Hematopoietic multipotent progenitor cell treated with erythropoietin and hydrocortisone succinate and interleukin-3 and kit ligand, for 15 days (in vitro differentiated cells): Measurements from ENCODE around the gene SPAG9.

Experiments used
- DNase-seq: peaks from one replicate; pipeline ENCODE4 v3.0.0-alpha.2; 2015; ENCODE audit warnings: low spot score

SPAG9 gene, protein sequence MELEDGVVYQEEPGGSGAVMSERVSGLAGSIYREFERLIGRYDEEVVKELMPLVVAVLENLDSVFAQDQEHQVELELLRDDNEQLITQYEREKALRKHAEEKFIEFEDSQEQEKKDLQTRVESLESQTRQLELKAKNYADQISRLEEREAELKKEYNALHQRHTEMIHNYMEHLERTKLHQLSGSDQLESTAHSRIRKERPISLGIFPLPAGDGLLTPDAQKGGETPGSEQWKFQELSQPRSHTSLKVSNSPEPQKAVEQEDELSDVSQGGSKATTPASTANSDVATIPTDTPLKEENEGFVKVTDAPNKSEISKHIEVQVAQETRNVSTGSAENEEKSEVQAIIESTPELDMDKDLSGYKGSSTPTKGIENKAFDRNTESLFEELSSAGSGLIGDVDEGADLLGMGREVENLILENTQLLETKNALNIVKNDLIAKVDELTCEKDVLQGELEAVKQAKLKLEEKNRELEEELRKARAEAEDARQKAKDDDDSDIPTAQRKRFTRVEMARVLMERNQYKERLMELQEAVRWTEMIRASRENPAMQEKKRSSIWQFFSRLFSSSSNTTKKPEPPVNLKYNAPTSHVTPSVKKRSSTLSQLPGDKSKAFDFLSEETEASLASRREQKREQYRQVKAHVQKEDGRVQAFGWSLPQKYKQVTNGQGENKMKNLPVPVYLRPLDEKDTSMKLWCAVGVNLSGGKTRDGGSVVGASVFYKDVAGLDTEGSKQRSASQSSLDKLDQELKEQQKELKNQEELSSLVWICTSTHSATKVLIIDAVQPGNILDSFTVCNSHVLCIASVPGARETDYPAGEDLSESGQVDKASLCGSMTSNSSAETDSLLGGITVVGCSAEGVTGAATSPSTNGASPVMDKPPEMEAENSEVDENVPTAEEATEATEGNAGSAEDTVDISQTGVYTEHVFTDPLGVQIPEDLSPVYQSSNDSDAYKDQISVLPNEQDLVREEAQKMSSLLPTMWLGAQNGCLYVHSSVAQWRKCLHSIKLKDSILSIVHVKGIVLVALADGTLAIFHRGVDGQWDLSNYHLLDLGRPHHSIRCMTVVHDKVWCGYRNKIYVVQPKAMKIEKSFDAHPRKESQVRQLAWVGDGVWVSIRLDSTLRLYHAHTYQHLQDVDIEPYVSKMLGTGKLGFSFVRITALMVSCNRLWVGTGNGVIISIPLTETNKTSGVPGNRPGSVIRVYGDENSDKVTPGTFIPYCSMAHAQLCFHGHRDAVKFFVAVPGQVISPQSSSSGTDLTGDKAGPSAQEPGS (N-terminal part only)

DNA sequence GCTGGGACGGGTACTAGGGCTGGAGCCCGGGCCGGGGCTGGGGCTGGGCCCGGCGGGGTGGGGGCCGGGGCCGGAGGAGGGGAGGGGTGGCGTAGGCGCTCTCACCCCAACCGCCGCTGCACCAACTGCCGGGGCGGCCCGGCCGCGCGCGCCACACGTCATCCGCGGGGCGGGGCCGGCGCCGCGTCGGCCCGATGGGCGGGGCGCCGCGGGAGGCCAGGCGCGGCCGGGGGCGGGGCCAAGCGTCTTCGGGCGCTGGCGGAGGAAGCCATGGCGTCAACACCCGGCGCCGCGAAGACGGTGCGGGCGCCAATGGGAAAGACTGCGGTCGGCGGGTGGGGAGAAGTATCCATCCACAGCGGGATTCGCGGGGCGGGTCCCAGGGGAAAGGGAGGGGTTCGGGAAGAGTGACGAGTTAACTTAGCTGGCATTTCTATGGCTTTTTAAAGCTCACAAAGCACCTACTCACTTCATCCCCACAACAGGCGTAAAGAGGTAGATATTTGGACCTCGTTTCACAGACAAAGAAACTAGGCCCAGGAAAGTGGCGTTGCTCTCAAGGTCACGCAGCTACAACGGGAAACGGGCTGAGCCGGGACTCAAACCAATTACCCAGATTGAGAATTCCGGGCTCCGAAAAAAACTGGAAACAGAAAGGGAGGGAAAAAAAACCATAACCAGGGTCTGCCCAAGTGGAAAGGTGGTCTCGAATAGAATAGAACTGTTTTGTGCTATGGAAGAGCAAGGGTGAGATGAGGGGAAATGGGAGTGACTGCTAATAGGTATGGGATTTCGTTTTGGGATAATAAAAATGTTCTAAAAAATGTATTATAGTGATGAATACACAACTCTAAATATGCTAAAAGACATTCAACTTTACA, at the start of gene SPAG9:
Gene SPAG9, minus strand, starts transcription at position 130 of the 881 bp plus-strand sequence. CDS start 212 bp downstream, outside the sequence.
- peak; percentile 94 for DNase-seq

DNA sequence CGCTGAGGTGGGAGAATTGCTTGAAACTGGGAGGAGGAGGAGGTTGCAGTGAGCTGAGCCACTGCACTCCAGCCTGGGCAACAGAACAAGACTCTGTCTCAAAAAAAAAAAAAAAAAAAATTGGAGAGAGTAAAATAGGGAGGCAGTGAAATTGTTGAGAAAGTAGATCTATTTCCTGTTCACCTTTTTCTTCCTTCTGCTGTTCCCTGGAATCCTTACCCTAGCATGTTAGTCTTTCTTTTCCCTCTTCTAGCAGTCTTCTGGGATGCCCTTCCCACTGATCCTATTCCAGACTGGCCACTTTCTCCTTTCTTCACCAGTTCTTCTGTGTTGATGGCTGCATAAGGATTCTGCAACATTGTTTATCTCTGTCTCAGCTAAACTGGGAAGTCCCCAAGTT, 48.7 kb upstream of the SPAG9 start:
- no peak for DNase-seq

DNA sequence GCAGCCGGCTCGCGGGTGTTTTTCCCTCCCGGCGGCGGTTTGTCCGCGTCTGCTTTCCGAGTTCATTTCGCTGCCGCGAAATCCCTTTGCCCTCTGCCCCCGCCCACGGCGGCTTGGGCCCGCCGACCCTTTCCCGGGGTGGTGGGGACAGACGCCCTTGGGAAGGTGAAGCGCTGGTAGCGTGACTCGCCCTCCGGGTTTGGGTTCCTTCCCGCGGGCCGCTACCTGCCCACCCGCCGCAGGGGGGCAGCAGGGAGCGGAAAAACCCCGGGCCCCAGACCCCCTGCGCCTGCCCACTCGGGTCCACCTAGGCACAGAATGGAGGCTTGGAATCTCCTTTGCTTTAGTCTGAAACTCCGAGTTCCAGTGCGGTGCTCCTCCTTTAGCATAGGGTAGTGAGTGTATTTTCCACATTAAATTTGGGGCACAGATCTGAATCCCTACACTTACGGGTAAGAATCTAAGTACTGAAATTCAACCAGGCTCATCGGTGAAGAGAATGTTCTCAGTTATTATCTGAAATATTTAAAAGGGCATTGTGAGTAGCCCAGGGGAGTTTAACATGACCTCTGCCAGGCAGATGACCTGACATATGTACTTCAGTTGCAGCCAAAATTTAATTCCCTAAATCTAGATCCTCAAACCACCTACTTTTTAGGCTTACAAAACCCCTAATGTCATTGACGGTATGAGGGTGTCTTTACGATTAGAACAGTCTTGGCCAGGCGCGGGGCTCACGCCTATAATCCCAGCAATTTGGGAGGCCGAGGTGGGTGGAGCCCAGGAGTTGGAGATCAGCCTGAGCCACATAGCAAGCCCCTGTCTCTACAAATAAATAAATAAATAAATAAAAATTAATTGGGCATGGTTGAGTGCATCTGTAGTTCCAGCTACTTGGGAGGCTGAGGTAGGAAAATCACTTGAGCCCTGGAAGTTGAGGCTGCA, 46.6 kb upstream of the SPAG9 start:
- peak; percentile 47 for DNase-seq

DNA sequence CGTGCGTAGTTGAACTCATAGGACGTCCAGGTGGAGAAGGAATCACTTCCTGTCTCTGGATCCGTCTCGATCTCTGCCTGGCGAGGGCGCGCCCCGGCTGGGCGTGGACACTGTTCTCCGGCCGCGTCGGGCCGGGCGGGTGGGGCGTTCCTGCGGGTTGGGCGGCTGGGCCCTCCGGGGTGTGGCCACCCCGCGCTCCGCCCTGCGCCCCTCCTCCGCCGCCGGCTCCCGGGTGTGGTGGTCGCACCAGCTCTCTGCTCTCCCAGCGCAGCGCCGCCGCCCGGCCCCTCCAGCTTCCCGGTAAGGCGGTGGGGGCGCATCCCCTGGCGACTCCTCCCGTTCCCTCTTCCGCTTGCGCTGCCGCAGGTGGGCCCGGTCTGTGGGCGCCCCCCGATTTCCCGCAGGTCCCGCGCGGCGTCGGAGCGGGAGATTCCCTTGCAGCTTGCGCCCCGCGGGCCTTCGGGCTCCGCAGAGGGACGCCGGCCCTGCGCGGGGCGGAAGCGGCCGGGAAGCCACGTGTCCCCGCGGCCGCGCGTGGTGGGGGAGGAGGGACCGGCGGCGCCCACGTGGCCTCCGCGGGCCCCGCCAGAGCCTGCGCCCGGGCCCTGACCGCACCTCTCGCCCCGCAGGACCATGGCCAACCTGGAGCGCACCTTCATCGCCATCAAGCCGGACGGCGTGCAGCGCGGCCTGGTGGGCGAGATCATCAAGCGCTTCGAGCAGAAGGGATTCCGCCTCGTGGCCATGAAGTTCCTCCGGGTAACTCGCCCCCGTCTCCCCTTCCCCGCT, 45.7 kb upstream of the SPAG9 start, which contains the start of gene NME2:
Gene NME2, plus strand, starts transcription at position 214 of the 789 bp plus-strand sequence. Its CDS starts 420 bp downstream, at position 634.
- DNase-seq = peak; percentile 79

DNA sequence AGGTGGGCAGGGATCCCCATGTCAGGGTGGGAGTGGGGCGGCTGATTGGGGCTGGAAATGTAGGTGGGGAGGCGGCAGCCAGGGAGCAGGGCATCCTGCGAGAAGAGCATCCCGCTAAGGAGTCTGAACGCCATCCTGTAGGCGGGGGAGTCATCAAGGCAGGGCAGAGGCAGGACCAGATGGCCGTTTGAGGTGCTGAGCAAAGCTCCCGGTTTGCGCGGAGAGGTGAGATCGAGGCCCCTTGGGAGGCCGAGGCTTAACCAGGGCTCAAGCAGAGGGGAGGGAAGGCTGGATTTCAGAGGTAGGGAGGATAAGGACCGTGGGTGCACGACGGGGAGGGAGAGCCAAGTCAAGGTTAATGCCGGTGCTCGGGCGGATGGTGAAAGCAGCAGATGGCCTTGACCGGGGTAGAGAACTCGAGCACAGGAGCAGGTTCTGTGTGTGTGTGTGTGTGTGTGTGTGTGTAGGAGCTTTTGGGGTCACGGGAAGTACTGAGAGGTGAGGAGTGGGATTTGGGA, 45.1 kb upstream of the SPAG9 start:
- DNase-seq = no peak

DNA sequence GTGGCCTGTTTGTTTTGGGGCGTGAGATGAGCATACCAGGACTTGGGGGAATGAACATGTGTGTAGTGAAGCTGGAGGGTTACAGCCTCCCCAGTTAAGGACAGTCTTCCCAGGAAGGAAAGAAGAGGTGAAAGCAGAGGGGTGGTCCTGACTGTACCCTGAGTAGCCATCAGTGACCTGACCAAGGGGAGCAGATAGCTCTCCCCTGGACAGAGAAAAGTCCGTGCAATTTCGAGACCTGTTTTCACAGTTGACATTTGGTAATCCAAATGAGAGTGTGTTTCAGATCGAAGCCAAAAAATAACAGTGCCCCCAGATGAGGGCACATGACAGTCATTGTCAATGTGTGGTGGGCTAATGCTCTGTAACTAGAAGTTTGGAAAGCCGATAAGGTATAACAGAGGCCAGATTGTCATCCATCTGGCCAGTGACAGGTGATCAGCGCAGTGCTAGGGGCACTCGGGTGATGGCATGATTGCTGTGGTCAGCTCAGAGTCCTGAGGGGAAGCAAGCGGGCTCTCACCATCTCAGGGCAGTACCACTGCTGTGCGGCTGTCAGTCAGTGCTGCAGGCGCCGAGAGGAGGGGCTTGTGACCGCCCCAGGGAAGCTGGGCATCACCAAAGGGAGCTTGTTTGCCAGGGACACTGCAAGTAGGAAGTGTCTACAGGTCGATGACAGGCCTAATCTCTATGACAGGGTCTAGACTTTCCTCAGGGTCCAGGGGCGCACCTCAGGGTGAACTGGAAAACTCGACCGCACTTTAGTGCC, 44.4 kb upstream of the SPAG9 start:
- DNase-seq = no peak

DNA sequence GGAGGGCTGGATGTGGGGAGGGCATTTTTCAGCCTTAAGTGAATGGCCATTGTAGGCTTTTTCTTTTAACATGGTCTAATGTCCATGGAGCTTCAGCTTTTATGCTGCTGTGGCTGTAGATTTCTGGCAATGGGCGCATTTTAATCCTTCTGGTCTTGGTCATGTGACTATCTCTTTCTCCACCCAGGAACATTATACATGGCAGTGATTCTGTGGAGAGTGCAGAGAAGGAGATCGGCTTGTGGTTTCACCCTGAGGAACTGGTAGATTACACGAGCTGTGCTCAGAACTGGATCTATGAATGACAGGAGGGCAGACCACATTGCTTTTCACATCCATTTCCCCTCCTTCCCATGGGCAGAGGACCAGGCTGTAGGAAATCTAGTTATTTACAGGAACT, 40.9 kb upstream of the SPAG9 start:
- no peak for DNase-seq

DNA sequence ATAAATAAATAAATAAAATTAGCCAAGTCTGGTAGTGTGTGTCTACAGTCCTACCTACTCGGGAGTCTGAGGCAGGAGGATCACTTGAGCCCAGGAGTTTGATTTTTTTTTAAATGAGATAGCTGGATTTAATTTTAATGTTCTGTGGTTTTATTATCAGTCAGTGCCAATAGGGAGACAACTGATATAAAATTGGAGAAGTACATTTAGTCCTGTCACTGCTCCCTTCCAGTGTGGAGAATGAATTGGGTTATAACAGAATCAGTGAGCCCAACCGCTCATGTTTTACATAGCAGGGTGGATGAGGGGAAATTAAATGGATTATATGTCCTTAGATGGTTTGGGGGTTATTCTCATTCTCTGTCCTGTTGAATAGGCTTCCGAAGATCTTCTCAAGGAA, 38.9 kb upstream of the SPAG9 start:
- no peak for DNase-seq

DNA sequence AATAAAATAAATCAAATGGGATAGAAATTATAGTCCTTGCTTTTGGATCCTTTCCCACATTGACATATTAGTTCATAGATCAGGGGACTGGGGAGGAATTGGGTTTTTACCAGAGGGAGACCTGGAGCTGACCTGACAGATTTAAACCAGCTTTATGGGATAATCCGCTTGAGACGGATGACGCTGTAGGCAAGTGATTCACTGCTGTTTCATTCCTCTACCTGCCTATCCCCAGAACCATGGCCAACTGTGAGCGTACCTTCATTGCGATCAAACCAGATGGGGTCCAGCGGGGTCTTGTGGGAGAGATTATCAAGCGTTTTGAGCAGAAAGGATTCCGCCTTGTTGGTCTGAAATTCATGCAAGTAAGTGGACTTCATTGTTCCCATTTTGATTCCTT, 34.7 kb upstream of the SPAG9 start:
- no peak for DNase-seq

DNA sequence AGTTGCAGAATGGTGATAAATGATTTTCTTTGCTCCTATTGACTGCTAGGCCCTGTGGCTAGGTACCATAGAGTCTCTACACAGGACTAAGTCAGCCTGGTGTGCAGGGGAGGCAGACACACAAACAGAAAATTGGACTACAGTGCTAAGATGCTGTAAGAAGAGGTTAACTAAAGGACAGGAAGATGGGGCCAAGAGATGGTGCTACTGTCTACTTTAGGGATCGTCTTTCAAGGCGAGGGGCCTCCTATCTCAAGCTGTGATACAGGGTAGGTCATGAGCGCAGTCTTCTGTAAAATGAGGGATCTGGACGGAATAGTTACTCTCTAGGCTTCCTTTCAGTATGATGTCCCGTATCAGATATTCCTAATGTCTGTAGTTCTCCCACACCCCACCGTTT, 33.5 kb upstream of the SPAG9 start:
- no peak for DNase-seq

DNA sequence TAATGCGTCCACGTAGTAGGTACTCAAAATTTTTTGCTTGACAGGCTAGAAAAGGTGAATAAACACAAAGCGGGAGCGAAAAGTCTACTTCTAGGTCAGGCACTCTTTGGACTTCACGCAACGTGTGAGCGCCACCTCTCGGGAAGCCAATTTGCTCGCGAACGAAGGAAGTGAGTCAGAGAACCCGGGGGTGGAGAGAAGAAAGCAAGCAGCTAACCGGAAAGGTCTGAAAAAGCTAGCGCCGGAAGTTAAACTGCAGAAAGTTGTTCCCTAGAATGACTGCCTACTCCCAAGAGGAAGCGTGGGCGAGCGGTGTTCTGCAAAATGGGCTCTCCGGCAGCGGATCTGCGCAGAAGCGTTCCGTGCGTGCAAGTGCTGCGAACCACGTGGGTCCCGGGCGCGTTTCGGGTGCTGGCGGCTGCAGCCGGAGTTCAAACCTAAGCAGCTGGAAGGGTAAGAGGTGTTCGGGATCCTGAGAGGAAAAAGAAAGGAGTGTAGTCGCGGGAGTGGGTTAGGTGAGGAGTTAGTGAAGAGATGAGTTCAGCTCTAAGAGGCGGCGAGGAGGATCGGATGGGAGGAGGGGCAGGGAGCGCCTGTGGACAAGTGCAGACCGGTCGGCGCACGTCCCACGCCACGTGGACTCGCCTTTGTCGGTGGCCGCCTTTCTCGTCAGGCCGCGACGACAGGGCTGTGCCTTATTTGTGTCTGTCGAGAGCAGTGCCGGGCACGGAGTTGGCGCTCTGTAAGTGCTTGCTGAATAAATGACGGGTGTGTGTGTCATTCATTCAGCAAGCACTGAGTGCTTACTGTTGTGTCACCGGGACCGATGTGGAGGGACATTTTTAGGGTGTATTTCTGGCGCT, 32.8 kb upstream of the SPAG9 start, which contains the start of gene NME1:
Gene NME1, plus strand, starts transcription at position 350 of the 863 bp plus-strand sequence. CDS start 2,096 bp downstream, outside the sequence.
- DNase-seq = peak; percentile 98

DNA sequence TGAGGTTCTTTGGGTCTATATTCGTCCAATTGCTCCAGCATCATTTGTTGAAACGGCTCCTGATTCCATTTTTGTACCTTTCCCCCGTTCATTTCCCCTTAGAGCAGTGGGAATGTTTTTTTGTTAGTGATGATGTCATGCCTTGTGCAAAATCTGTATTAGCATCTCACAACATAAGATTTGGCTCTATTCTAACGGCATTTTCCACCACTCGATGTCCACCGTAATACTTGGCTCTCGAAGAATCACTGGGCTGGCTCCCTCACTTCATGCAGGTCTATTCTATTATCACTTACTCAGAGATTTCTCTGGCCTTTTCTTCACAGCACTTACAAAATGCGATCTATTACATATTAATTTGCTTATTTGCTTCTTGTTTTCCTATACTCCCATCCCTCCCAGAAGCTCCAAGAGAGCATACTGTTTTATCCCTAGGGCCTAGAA, 32.1 kb upstream of the SPAG9 start:
- no peak for DNase-seq

DNA sequence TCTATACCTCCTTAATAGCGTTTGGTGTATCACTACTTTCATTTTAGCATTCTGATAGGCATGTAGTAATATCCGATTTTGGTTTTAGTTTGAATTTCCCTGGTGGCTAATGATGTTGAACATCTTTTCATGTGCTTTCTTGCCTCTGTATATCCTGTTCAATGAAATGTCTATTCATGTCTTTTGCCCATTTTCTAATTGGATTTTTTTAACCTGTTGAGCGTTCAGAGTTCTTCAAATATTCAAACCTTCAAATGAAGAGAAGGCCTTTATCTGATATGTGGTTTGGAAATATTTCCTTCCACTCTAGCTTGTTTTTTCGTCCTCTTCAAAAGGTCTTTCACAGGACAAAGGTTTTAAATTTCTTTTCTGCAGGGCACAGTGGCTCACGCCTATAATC, 30.3 kb upstream of the SPAG9 start:
- no peak for DNase-seq

DNA sequence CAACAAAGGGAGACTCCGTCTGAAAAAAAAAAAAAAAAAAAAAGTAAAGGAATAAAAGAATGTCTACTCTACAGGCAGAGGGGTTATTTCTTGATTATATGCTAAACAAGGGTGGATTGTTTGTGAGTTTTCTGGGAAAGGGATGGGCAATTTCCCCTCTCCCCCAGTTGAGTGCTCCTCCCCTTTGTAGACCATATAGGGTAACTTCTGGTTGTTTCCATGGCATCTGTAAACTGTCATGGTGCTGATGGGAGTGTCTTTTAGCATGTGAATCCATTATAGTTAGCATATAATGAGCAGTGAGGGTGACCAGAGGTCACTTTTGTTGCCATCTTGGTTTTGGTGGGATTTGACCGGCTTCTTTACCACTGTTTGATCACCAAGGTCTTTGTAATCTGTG, 28.5 kb upstream of the SPAG9 start:
- no peak for DNase-seq

DNA sequence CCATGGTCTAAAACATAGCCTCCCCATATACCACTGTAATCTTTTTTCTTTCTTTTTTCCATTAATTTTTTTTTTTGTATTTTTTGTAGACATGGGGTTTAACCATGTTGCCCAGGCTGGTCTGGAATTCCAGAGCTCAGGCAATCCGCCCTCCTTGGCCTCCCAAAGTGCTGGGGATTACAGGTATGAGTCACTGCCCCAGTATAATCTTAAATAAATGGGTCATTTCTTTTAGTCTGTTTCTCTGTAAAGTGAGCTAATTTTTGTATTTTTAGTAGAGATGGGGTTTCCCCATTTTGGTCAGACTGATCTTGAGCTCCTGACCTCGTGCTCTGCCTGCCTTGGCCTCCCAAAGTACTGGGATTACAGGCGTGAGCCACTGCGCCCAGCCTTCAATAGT, 27.0 kb upstream of the SPAG9 start:
- DNase-seq = no peak

DNA sequence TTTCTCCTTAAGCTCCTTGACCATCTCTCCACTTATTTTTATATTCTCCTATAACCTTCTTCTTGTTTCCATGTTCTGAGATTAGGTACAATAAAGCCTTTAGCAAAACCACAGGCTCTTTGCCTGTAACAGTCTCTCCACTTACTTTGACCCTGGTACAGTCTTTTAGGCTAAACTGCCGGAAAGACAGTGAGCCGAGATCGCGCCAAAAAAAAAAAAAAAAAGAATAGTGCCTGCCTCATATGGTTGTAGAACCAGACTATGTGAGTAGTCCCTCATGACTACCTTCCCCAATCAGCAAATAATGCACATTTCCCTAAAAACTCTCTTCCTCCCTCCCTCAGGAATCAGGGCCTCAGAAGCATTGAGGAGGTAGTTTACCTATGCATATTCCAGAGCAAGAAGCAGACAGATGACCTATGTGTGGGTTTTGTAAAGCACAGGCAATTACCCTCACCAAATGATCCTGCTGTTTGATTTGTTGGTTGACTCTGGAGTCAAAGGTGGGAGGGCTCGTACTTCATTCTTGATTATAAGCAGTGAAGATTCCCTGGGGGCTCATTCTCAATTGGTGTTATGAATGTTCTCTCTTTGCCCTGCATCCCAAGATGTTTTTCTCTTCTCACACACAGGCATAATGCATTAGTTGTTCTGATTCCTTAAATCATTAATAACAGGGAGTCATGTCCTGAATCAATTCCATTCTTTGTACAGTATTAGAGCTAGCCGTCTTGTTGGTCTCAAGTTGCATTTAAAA, 23.8 kb upstream of the SPAG9 start:
- DNase-seq = no peak
